Gastrocnemius medialis (tissue), 4 donors: Measurements from ENCODE around the gene BRAF. TPM values are rescaled to one million over a fixed set of nuclear protein-coding genes. Genes with fewer than 3 reads are reported as not detected.

Experiments used
- ATAC-seq, 2 donors: fragments of 150-250 bp; one replicate each; pipeline ENCODE4 v1.9.1; 2016
- DNase-seq, 2 donors: peaks; one replicate each; pipeline ENCODE4 v3.0.0-alpha.2; 2019
- H3K27ac ChIP-seq, 4 donors: fragments of 200-600 bp; sonication (generic); 1 replicate in 1 of 4; 2 replicates in 3 of 4; pipeline ENCODE4 v1.5.1; 2016 to 2018; ENCODE audit warnings: mild to moderate bottlenecking in 2 of 4, moderate library complexity in 1 of 4
- H3K27me3 ChIP-seq, 3 donors: fragments of 200-600 bp; sonication (generic) in 2 of 3; 1 replicate in 1 of 3; 2 replicates in 2 of 3; pipeline versions ENCODE4 v1.5.1 to v1.6.0; 2016 to 2019; ENCODE audit warnings: mild to moderate bottlenecking in 1 of 3, moderate library complexity in 1 of 3
- H3K36me3 ChIP-seq, 2 donors: fragments of 200-600 bp; sonication (generic) in 1 of 2; one replicate each; pipeline ENCODE4 v1.5.1; 2017 to 2018
- H3K4me1 ChIP-seq, 2 donors: fragments of 200-600 bp; sonication (generic) in 1 of 2; one replicate each; pipeline ENCODE4 v1.5.1; 2016 to 2017; ENCODE audit warnings: mild to moderate bottlenecking in 2 of 2
- H3K4me3 ChIP-seq, 4 donors: fragments of 200-600 bp; sonication (generic) in 3 of 4; 1 replicate in 1 of 4; 2 replicates in 3 of 4; pipeline ENCODE4 v1.5.1; 2016 to 2019; ENCODE audit warnings: mild to moderate bottlenecking in 2 of 4
- H3K9me3 ChIP-seq, 3 donors: fragments of 200-600 bp; sonication (generic) in 2 of 3; 1 replicate in 1 of 3; 2 replicates in 2 of 3; pipeline ENCODE4 v1.5.1; 2016 to 2019
- POLR2A ChIP-seq, 2 donors: fragments of 450-650 bp; IDR thresholded peaks; one replicate each; pipeline ENCODE4 v1.6.1; 2017; ENCODE audit warnings: antibody characterized with exemption in 2 of 2, mild to moderate bottlenecking in 2 of 2, moderate library complexity in 2 of 2
- in situ Hi-C, 4 donors: fragments of 200-750 bp; cut with MboI; loops; one replicate each; pipeline versions ENCODE4 v1.15.0 to v1.8.0; 2017; ENCODE audit warnings: low sequenced_read_pairs in 4 of 4
- intact Hi-C: fragments of 100-400 bp; cut with DNase I; formaldehyde crosslinking; loops from one replicate; pipeline ENCODE4 v1.15.1; 2023; ENCODE audit warnings: low total_unique reads
- total RNA-seq, 4 donors: library from RNA; depleted of rRNA; stranded (reverse); fragments of >200 nt; gene quantifications; one replicate each; pipeline versions ENCODE4 v1.1.0 to v1.2.3, GENCODE V29; 2016
- TF ChIP-seq, protein P1 (sequence below), 5 experiments: fragments of 450-650 bp in 3 of 5; fragments of 200-600 bp in 2 of 5; sonication (generic) in 2 of 5; IDR thresholded peaks in 4 of 5; conservative IDR thresholded peaks in 1 of 5; 1 replicate in 4 of 5; 2 replicates in 1 of 5; pipeline ENCODE4 v1.5.1; 2016 to 2019; ENCODE audit warnings: antibody characterized with exemption in 5 of 5, mild to moderate bottlenecking in 3 of 5, moderate library complexity in 3 of 5

Gene BRAF
- total RNA-seq, 4 donors from 2014 or later = 10.0 to 28.4 (median 19.2) TPM

DNA sequence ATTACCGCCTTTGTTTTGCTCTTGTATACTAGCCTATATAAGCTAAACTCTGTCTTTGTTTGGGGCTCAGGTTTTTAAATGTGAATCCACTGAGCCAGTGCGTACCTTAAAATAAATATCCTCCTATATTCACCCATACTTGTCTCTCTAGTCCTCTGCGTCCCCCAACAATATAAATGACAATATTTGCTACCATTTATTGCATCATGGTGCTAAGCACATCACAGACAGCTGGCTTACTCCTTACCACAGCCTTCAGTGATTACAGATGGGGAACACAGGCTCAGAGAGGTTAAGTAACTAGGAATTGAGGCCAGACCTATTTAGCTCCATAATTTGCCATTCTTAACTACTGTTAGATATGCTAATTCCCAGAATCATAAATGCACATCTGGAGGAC is 255.4 kb downstream of the BRAF start:
- no peak overlapping the region for H3K27ac ChIP-seq
- in situ Hi-C loops (no loop called here), intact Hi-C loops (no loop called here)
- ATAC-seq = no peak
- no peak overlapping the region for H3K4me3 ChIP-seq
- H3K36me3 ChIP-seq = no peaks in the 10 kb centered on the region
- H3K4me1 ChIP-seq = peaks cover 8 to 15% of the 10 kb centered on the region in 2 donors
- no peaks in the 10 kb centered on the region for H3K27me3 ChIP-seq
- no peaks in the 10 kb centered on the region for H3K9me3 ChIP-seq
- TF ChIP-seq POLR2A (IDR thresholded peaks at IDR 0.05) = no peak
- TF ChIP-seq, protein P1, sequence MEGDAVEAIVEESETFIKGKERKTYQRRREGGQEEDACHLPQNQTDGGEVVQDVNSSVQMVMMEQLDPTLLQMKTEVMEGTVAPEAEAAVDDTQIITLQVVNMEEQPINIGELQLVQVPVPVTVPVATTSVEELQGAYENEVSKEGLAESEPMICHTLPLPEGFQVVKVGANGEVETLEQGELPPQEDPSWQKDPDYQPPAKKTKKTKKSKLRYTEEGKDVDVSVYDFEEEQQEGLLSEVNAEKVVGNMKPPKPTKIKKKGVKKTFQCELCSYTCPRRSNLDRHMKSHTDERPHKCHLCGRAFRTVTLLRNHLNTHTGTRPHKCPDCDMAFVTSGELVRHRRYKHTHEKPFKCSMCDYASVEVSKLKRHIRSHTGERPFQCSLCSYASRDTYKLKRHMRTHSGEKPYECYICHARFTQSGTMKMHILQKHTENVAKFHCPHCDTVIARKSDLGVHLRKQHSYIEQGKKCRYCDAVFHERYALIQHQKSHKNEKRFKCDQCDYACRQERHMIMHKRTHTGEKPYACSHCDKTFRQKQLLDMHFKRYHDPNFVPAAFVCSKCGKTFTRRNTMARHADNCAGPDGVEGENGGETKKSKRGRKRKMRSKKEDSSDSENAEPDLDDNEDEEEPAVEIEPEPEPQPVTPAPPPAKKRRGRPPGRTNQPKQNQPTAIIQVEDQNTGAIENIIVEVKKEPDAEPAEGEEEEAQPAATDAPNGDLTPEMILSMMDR (IDR thresholded peaks at IDR 0.05 in 4 of 5, conservative IDR thresholded peaks at IDR 0.05 in 1 of 5) = no peak
- DNase-seq = no peak

Other genes with a start within 250 kb of the BRAF start
- gene NDUFB2, start 228.2 kb downstream of the BRAF start, total RNA-seq = 100 to 1,000 TPM; 449 to 793 (median 538) TPM
- gene MRPS33, start 90.0 kb upstream of the BRAF start, total RNA-seq = 10 to 100 TPM; 23.4 to 60.1 (median 40.8) TPM
- gene TMEM178B, start 149.1 kb upstream of the BRAF start, total RNA-seq = 1 to 10 TPM; 1.3 to 1.8 (median 1.5) TPM